Lower leg skin (tissue), 3 donors: ENCODE measurements around the gene MIPEP.

ENCODE experiments used
- POLR2A ChIP-seq, 2 donors: fragments of 450-650 bp; IDR thresholded peaks; one replicate each; pipeline ENCODE4 v1.6.1; 2016 to 2017; ENCODE audit warnings: antibody characterized with exemption in 2 of 2, mild to moderate bottlenecking in 1 of 2, moderate library complexity in 1 of 2
- TF ChIP-seq, protein P1 (sequence below), 3 donors: fragments of 450-650 bp; IDR thresholded peaks; one replicate each; pipeline ENCODE4 v1.5.1; 2016; ENCODE audit warnings: antibody characterized with exemption in 3 of 3, mild to moderate bottlenecking in 3 of 3, moderate library complexity in 2 of 3

DNA sequence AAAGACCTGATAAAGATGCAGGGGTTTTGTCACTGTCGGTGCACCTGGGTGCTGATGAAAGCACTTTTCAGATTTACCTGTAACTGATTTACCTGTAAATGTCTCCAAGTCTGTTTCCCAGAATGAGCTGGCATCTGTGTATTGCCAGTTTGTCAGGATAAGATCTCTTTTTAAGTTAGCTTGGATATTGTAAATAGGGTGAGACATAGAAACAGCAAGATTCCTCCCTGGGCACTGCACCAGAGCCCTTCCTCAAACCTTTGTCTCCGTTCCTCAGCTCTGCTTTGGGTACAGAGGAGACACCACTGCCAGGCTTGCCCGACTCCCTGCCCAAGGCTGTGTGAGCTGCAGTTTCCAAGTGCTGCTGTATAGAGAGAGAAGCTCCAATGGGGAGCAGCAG lies 160.4 kb downstream of the MIPEP start:
- TF ChIP-seq POLR2A (IDR thresholded peaks at IDR 0.05) = no peak
- TF ChIP-seq, protein P1, sequence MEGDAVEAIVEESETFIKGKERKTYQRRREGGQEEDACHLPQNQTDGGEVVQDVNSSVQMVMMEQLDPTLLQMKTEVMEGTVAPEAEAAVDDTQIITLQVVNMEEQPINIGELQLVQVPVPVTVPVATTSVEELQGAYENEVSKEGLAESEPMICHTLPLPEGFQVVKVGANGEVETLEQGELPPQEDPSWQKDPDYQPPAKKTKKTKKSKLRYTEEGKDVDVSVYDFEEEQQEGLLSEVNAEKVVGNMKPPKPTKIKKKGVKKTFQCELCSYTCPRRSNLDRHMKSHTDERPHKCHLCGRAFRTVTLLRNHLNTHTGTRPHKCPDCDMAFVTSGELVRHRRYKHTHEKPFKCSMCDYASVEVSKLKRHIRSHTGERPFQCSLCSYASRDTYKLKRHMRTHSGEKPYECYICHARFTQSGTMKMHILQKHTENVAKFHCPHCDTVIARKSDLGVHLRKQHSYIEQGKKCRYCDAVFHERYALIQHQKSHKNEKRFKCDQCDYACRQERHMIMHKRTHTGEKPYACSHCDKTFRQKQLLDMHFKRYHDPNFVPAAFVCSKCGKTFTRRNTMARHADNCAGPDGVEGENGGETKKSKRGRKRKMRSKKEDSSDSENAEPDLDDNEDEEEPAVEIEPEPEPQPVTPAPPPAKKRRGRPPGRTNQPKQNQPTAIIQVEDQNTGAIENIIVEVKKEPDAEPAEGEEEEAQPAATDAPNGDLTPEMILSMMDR (IDR thresholded peaks at IDR 0.05) = no peak
